Bronchus fibroblast of lung (primary cell): Measurements from ENCODE around the gene SSNA1. TPM values are rescaled to one million over a fixed set of nuclear protein-coding genes. Genes with fewer than 3 reads are reported as not detected.

ENCODE experiments used
- total RNA-seq: library from RNA; depleted of rRNA; stranded (reverse); fragments of >200 nt; gene quantifications from 2 replicates; pipeline ENCODE4 v1.2.3, GENCODE V29; 2015

The SSNA1 gene, protein sequence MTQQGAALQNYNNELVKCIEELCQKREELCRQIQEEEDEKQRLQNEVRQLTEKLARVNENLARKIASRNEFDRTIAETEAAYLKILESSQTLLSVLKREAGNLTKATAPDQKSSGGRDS
- total RNA-seq, result 75.8 and 84.9 TPM in 2 replicates

DNA sequence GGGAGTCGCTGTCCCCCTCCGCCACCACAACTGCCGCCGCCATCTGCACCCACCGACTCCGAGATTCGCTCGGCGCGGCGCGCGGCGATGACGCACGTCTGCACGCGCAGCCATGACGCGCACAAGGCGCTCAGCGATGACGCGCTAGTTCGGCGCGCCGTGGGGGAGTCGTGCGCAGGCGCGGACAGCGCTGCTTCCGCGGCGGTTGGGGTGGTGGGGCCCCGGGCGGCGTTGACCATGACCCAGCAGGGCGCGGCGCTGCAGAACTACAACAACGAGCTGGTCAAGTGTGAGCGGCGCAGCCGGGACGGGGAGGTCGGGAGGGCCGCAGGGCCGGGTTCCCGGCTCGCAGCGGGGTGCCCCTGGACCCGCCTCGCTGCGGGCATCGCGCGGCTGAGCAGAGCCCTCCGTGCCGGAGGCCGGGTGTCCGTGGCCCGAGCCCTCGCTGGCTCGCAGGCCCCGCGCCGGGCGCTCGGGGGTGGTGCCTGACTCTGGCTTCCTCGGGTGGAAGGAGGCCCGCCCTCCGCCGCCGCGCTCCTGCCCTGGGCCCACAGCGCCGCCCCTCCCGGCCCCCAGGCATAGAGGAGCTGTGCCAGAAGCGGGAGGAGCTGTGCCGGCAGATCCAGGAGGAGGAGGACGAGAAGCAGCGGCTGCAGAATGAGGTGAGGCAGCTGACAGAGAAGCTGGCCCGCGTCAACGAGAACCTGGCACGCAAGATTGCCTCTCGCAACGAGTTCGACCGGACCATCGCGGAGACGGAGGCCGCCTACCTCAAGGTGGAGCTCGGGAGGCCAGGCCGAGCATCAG, at the start of gene SSNA1, which contains the start of gene ANAPC2:
Gene SSNA1, plus strand, starts transcription at position 187 of the 807 bp plus-strand sequence. Its CDS starts 51 bp downstream, at position 238.
Gene ANAPC2, minus strand, starts transcription at position 71 of the 807 bp plus-strand sequence. Its CDS starts 28 bp downstream, at position 43.

GRCh38 chr9:137138722-137139467, 49.6 kb upstream of the SSNA1 start, which contains the start of gene GRIN1:
Gene GRIN1, plus strand, starts transcription at chr9:137139154. Its CDS starts 333 bp downstream, at chr9:137139487.

DNA sequence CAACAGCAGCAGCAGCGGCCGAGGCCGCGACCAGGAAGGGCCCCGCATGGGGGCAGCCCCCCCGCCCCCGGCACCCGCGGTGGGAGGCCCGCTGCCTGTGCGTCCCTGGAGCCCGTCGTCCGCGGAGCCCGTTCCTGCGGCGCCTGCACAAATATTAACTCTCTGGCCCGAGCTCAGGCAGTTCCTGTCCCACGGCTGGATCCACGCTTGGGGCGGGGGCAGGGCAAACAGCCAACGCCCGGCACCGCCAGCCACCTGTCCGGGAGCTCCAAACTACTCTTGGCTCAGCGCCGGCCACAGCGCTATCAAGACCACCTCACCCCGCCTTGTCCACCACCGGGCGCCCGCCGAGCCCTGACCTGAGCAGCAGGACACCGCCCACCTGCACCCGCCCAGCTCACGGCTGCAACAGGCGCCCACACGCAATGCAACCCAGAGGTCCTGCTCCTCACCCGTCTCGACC, 18.5 kb upstream of the SSNA1 start, which contains the start of gene LRRC26:
Gene LRRC26, minus strand, starts transcription at position 156 of the 463 bp plus-strand sequence. Its CDS starts 108 bp downstream, at position 48.

DNA sequence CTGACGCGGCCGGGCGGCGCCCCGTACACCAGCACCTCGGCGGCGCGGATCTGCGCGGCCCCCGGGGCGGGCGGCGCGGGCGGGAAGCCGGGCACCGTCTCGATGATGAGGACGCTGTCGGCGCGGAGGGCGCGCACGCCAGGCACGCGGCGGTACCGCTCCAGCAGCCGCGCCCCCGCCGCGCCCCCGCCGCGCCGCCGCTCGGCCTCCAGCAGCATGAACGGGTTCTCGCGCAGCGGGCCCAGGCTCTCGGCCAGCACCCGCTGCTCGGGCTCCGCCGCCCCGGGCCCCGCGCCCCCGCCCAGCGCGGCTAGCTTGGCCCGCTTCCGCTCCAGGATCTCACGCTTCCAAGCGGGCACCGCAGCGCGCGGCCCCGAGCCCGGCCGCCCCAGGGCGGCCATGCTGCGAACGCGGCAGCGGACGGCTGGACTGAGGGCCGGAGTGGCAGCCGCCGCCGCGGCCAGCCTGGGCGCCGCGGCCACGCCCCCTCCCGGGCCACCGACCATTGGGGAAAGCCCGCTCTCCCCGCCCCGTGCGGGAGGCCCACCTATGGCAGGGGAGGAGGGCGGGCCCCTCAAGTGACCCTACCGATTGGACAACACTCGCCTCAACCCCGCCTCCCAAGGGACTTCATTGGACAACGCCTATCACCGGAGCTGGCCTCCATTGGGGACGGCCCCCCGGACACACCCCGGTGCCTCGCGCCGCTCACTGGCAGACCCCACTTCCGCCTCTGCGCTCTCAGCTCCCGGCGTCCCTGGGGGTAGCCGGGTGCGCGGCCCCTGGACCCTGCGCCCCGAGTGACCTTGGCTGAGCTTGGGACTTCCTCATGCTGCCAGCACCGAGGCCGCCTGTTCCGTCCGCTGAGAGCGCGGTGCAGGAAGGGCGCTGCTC, 12.1 kb downstream of the SSNA1 start, which contains the start of gene TPRN:
Gene TPRN, minus strand, starts transcription at position 431 of the 894 bp plus-strand sequence. Its CDS starts 30 bp downstream, at position 401.

GRCh38 chr9:137205126-137206069, 16.9 kb downstream of the SSNA1 start, which contains the start of the genes NDOR1 and TMEM203:
Gene NDOR1, plus strand, starts transcription at chr9:137205700. Its CDS starts 78 bp downstream, at chr9:137205778.
Gene TMEM203, minus strand, starts transcription at chr9:137205648. Its CDS starts 234 bp downstream, at chr9:137205414.

GRCh38 chr9:137222190-137223077, 34.0 kb downstream of the SSNA1 start, which contains the start of gene RNF208:
Gene RNF208, minus strand, starts transcription at chr9:137222240. Its CDS starts 1,028 bp downstream, at chr9:137221212.

DNA sequence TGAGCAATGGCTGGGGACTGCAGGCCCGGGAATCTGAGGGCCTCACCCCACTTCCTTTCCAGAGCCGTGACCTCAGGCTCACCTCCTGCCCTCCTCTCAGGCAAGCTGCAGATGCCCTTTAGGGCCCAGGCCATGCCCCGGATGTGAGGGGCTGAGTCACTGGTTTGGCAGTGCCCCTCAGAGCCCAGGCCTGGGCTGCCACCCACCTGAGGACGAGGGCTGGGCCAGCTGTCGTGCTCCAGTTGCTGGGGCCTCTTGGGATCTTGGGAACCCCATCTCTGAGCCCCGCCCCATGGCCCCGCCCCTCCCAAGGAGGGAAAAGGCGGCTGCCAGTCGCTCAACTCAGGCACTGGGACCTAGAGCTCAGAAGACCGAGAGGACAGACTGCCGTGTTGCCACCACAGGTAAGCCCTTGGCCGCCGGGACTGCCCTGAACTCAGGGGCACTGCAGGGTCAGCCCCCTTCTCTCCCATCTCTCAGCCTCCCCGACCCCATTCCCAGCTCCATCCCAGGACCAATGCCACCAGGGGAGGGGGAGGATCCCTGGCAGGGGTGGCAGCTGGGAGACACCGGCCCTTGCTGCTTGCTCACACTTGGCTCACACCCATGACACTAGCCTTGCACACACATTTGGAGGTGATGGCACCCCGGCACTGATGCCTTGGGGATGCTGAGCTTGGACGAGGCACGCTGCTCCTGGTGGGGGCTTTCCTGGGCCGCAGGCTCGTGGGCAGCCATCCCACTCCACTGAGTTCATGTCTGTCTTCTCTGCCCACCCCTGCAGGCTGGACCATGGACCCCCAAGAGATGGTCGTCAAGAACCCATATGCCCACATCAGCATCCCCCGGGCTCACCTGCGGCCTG, 36.6 kb downstream of the SSNA1 start, which contains the start of gene CYSRT1:
Gene CYSRT1, plus strand, starts transcription at position 345 of the 865 bp plus-strand sequence. Its CDS starts 448 bp downstream, at position 793.

GRCh38 chr9:137227054-137227852, 38.8 kb downstream of the SSNA1 start, which contains the start of gene RNF224:
Gene RNF224, plus strand, starts transcription at chr9:137227502. Its CDS starts 834 bp downstream, at chr9:137228336.

GRCh38 chr9:137230705-137231371, 42.4 kb downstream of the SSNA1 start, which contains the start of gene SLC34A3:
Gene SLC34A3, plus strand, starts transcription at chr9:137230901. Its CDS starts 802 bp downstream, at chr9:137231703.

Other genes starting within 250 kb of the SSNA1 start
- gene FBXW5, start 243.9 kb upstream of the SSNA1 start, total RNA-seq, result 113 and 115 TPM in 2 replicates
- not detected in 2 replicates for gene C8G, start 243.4 kb upstream of the SSNA1 start, total RNA-seq
- not detected in 2 replicates for gene LCN12, start 236.4 kb upstream of the SSNA1 start, total RNA-seq
- 2.4 TPM in 1 of 2 replicates, not detected in the other for gene PTGDS, start 211.2 kb upstream of the SSNA1 start, total RNA-seq
- gene LCNL1, start 205.7 kb upstream of the SSNA1 start, total RNA-seq, result under 0.01 TPM in 1 of 2 replicates, not detected in the other
- 30.6 and 32.9 TPM in 2 replicates for gene PAXX, start 196.3 kb upstream of the SSNA1 start, total RNA-seq
- gene CLIC3, start 192.1 kb upstream of the SSNA1 start, total RNA-seq, result 1.3 and 4.0 TPM in 2 replicates
- gene ABCA2, start 160.4 kb upstream of the SSNA1 start, total RNA-seq, result 8.5 and 9.4 TPM in 2 replicates
- not detected in 2 replicates for gene FUT7, start 156.6 kb upstream of the SSNA1 start, total RNA-seq
- 18.7 and 19.6 TPM in 2 replicates for gene NPDC1, start 142.5 kb upstream of the SSNA1 start, total RNA-seq
- not detected in 2 replicates for gene ENTPD2, start 134.6 kb upstream of the SSNA1 start, total RNA-seq
- 21.9 and 24.2 TPM in 2 replicates for gene SAPCD2, start 118.1 kb upstream of the SSNA1 start, total RNA-seq
- gene UAP1L1, start 111.2 kb upstream of the SSNA1 start, total RNA-seq, result 4.9 and 5.5 TPM in 2 replicates
- gene MAN1B1, start 101.7 kb upstream of the SSNA1 start, total RNA-seq, result 56.0 and 72.4 TPM in 2 replicates
- gene DPP7, start 73.9 kb upstream of the SSNA1 start, total RNA-seq, result 66.6 and 69.7 TPM in 2 replicates
- gene GRIN1, start 49.5 kb upstream of the SSNA1 start, total RNA-seq, result not detected in 2 replicates
- not detected in 2 replicates for gene LRRC26, start 18.6 kb upstream of the SSNA1 start, total RNA-seq
- not detected in 2 replicates for gene TMEM210, start 16.6 kb upstream of the SSNA1 start, total RNA-seq
- gene ANAPC2, start 116 bp upstream of the SSNA1 start, total RNA-seq, result 10.3 and 15.3 TPM in 2 replicates
- gene TPRN, start 12.1 kb downstream of the SSNA1 start, total RNA-seq, result 6.1 and 6.4 TPM in 2 replicates
- 43.1 and 47.9 TPM in 2 replicates for gene TMEM203, start 17.0 kb downstream of the SSNA1 start, total RNA-seq
- gene NDOR1, start 17.0 kb downstream of the SSNA1 start, total RNA-seq, result 14.9 and 16.8 TPM in 2 replicates
- 0.50 and 1.2 TPM in 2 replicates for gene RNF208, start 33.6 kb downstream of the SSNA1 start, total RNA-seq
- gene CYSRT1, start 36.5 kb downstream of the SSNA1 start, total RNA-seq, result 0.74 and 1.2 TPM in 2 replicates
- gene RNF224, start 38.8 kb downstream of the SSNA1 start, total RNA-seq, result under 0.01 TPM in 1 of 2 replicates, not detected in the other
- gene SLC34A3, start 42.2 kb downstream of the SSNA1 start, total RNA-seq, result not detected in 2 replicates
- 795 and 833 TPM in 2 replicates for gene TUBB4B, start 52.6 kb downstream of the SSNA1 start, total RNA-seq
- gene STPG3, start 62.6 kb downstream of the SSNA1 start, total RNA-seq, result not detected in 2 replicates
- 55.9 and 59.2 TPM in 2 replicates for gene NELFB, start 66.7 kb downstream of the SSNA1 start, total RNA-seq
- 33.9 and 36.5 TPM in 2 replicates for gene TOR4A, start 89.0 kb downstream of the SSNA1 start, total RNA-seq
- gene NRARP, start 113.6 kb downstream of the SSNA1 start, total RNA-seq, result 0.45 and 1.7 TPM in 2 replicates
- 10.9 and 11.1 TPM in 2 replicates for gene EXD3, start 234.5 kb downstream of the SSNA1 start, total RNA-seq
- gene NOXA1, start 234.7 kb downstream of the SSNA1 start, total RNA-seq, result 0.15 and 0.17 TPM in 2 replicates